NCI-H446 treated with DMSO at 0.1 percent for 48 hours (cell line): Measurements from ENCODE around the gene SPTBN2.
A peak's percentile ranks its signal among the peaks of the same experiment; 100 is the strongest.

Source experiments
- DNase-seq: peaks from one replicate; lab custom pipeline; 2025; lab: John Stamatoyannopoulos, UW

Gene SPTBN2

DNA sequence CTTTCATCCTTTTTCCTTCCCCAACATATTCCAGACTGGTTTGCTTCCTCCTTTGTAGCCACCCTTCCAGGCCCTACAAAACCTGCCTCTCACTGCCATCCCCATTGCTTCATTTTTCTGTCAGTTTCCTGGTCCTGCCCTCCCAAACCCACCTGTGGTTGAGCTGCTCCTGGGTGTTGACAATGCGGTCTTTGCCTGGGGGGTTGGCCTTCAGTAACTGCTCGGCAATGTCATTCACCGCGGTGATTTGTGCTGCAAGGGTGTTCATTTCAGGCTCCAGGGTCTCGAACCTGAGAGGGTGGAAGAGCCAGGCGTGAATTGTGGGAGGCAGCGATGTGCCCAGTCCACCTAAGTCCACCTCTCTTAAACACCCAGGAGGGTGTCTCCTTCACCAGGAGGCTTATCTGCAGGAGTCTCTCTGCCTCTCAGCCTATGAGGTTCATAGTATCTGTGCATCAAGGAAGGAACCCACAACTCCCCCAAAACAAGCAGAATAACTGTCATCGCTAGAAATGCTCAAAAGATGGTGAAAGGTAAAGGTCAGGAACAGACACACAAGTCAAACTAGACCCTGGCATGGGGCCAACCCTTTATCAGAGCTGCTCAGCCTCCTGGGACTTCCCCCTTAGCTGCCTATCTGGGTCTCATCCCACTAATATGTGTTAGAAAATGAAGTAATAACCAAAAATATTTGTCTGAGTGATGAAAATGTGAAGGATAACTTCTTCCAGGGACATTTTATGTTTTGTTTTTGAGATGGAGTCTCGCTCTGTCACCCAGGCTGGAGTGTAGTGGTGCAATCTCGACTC, 27.4 kb downstream of the SPTBN2 start:
- DNase-seq = no peak

DNA sequence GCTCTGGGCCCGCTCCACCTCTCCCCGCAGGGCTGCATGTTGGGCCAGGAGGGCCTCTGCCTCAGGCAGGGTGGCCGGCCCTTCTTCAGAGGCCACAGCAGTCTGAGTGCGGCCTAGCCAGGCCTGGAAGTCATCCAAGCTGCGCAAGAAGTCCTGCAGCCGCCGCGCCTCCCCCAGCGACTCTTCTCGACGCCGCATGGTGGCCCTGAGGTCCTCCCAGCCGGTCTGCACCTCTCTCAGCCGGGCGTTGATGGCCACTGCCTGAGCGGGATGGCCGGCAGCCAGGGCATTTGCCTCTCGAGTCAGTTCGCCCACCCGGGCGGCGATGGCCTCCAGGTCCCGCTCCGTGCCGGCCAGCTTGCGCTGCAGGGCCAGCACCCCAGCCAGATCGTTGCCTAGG, 28.3 kb downstream of the SPTBN2 start:
- no peak for DNase-seq

DNA sequence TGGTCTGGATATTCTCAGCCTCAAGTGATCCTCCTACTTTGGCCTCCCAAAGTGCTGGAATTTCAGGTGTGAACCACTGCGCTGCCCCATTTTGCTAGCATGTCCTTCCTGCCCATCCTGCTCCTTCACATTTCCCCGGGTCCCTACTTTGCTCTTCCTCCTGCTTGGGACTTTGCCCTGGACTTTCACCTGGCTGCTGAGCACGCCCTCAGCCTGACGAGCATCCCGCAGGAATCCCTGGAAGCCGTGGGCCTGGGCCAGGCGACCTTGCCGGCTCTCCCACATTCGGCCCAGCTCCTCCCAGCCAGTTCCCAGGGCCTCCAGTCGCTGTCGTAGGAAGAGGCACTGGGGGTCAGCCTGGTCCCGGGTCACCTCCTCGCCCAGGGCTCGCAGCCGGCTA, 28.7 kb downstream of the SPTBN2 start:
- no peak for DNase-seq

DNA sequence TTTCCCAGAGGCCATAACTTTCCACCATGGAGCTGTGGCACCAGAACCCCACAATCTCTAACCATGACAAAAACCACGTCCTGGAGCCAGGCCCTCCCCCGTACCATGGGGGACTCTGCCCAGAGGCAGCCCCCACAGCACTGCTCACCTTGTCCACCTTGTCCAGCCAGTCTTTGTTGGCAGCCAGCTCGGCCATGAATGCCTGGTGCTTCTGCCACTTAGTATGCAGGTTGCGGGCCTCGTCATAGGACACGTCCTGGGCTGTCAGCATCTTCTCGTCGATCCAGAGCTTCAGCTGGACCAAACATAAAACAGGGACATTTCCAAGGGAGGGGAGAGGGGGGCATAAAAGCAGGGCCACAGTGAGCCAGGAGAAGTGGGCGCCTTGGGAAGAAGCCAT, 30.5 kb downstream of the SPTBN2 start:
- no peak for DNase-seq

DNA sequence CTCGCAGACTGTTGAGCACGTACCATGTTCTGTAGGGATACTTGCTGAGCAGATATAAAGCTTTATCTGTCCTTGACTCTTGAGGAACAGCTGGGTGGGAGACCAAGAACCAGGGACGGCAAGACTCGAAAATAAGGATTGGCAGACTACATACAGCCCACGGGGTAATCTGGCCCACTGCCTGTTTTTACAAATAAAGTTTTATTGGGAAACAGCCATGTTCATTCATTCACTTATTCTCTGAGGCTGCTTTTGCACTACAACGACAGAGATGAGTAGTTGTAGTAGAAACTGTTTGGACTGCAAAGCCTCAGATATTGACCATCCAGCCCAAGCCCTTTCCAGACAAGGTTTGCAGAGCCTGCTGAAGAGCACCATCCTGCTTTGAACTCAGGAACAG, 31.0 kb downstream of the SPTBN2 start:
- no peak for DNase-seq

DNA sequence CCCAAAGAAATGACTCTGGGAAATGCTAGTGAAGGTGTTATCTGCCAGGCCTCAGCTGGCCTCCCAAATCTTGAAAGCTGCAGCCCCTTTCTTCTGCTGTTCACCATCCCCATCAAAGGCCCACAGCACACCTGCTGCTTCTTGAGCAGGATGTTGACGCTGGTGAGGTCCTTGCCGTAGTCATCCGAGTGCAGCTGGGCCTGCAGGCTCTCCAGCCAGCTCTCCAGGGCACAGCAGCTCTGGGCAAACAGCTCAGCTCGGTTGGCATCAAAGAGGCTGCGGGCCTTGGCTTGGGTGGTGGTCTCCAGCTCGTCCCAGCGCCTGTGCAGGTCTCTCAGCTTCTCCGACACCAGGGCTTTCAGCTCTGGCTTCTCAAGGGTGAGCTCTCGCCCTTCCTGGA, 32.9 kb downstream of the SPTBN2 start:
- no peak for DNase-seq

DNA sequence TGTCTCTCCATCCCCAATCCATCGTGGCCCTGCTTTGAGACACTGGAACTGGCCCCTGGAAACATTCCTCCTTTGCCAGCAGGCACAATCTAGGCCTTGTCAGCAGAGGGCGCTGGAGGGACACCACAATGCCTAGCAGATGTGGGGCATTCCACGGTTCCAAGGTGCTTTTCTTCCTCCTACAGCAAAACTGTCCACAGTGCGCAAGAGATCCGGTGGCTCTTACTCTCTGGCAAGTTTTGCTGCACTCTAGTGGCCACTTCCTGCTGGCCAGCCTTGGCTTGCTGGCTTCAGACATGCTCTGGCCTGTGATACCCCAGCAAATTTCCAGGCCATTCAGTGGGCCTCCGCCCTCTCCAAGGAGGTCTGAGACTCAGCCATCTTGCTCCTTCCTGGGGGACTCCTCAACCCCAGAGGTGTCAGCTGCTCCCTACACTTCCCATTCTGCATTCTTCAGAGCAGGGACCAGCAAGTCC, 34.2 kb downstream of the SPTBN2 start:
- DNase-seq = peak; percentile 46

DNA sequence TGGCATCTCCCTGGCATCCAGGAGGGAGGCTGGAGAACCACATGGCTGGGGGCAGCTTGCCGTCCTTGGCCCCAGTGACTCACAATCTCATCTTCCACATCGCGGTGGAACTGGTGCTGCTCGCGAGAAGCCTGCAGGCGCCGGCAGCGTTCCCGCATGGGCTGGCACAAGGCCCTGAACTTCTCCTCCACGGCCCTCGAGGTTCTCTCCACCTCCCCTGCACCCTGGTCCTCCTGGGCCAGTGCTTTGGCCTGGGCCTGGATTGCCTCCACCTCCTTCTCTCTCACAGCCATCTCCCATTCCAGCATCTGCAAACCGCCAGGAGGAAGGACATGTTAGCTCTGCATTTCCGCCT, 35.0 kb downstream of the SPTBN2 start:
- DNase-seq = no peak

DNA sequence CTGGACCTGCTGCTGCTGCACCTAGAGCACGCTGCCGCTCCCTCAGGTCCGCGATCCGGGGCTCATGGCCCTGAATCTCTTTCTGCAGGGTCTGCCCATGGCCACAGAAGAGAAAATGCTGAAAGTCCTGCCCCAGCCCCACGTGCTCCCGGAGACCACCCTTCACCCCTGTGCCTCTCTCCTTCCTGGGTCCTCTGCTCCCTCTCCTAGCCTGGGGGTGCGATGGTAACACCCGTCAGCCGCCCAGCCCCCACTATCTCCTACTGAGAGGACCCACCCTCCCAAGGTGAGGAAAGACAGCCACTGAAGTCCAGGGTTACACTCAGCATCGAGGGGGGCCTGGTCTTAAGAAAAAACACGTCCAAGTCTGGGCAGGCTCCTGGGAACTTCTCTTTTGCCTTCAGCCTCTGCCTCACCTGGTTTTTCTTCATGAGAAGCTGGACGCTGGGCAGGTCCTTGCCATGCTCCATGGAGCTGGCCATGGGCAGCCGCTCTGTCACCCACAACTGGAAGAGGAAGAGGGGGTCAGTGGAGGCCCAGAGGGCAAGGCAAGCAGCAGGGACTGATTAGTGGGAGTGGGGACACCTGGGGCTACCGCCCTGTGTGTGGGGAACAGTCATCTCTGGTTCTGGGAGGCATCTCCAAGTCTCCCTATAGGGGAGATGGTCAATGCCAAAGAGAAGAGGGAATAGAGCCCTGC, 35.5 kb downstream of the SPTBN2 start:
- DNase-seq = no peak

DNA sequence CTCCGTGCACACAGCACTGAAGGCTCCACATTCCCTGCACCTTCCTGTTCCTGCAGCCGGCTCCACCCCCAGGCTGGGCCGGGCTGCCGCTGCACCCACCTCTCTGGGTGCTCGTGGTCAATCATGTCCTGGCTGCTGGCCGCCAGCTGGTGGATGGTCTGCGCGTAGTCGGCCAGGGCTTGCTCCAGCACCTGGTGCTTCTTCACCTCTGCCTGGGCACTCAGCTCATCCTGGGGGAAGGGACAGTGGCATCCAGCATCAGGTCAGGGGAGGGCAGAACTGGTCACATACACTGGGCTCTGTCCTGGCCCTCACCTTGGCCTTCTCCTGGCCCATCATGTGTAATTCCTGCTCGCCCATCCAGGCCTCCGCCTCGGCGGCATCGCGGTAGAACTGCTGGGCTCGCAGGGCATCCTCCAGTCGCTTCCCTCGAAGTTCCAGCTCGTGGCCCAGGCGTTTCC, 36.1 kb downstream of the SPTBN2 start:
- no peak for DNase-seq

DNA sequence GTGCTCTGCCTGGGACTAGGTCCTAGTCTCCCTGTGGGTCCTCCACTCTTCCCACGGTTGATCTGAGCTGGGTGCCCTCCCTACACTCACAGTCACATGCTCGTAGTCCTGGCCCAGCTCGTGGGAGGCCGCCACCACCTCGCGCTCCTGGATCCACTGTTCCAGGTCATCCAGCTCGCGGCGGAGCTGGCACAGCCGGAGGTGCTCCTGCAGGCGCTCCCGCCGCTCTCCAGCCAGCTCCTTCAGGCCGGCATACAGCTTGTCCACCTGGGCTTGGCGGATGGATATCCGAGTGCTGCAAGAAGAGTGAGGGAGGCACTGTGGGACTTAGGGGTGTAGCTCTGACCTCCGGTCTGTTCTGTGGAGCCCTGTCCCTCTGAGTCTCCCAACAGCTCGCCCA, 36.6 kb downstream of the SPTBN2 start:
- no peak for DNase-seq

DNA sequence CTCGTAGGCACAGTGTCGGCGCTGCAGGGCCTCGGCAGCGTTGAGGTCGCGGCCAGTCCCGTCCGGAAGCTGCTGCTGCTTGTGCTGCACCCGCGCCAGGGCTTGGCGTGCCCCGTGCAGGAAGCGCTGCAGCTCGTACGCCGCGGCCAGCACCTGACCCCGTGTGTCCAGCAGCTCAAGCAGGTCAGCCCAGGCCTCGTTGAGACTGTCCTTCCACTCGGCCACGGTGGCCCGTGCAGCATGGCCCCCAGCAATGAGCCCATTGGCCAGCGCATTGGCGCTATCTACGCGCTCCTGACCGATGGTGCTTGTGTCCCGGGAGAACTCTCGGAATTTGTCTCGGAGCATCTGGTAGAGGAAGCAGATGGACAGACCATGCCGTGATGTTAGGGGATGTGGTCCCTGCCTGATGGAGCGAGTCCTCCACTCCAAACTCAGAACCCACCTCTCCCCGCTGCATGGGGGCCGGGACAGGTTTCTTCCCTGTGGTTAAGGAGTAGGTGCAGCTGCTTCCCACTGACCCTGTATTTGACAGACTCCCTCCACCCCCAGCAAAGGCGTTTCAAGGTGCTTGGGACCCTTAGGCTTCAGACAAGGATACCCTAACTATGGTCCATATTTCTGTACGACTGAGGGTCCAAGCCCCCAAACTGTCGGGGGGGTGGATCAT, 37.6 kb downstream of the SPTBN2 start:
- no peak for DNase-seq

DNA sequence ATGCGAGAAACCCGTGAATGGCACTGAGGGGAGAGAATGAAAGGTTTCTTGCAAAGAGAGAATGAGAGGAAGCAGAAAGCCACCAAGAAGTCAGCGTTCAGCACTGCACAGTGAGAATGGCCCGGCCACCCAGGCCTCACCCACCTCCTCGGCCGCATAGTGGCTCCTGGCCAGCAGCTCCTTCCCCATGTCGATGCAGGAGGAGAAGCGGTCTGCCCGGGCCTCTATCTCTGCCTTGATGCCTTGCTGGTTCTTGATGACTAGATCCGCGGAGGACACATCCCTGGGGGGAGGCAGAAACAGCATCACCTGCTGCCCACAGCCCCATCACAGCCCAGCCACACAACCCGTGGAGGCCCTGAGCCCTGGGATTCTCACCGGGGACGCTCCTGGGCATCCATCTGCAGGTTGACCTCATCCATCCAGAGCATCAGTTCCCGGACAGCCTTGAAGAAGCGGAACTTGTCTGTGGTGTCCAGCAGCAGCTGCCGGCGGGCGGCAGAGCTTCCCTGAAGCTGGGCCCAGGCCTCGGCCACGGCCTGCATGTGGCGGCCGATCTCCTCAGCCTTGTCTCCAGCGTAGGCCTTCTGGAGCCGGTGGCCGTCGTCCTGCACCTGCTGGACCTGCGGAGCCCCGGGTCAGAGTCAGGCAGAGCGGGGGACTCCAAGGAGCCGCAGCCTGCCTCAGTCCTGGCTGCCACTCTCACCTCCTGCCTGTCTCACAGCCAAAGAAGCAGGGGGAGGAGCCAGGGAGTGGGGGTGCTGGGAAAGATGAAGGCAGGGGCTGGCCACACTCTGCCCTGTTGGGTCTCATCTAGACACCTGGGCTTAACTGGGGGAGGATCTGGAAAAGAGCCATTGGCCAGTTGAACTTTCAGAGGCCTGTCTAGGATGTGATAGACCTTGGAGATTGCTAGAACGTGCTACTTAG, 39.1 kb downstream of the SPTBN2 start:
- DNase-seq = no peak

DNA sequence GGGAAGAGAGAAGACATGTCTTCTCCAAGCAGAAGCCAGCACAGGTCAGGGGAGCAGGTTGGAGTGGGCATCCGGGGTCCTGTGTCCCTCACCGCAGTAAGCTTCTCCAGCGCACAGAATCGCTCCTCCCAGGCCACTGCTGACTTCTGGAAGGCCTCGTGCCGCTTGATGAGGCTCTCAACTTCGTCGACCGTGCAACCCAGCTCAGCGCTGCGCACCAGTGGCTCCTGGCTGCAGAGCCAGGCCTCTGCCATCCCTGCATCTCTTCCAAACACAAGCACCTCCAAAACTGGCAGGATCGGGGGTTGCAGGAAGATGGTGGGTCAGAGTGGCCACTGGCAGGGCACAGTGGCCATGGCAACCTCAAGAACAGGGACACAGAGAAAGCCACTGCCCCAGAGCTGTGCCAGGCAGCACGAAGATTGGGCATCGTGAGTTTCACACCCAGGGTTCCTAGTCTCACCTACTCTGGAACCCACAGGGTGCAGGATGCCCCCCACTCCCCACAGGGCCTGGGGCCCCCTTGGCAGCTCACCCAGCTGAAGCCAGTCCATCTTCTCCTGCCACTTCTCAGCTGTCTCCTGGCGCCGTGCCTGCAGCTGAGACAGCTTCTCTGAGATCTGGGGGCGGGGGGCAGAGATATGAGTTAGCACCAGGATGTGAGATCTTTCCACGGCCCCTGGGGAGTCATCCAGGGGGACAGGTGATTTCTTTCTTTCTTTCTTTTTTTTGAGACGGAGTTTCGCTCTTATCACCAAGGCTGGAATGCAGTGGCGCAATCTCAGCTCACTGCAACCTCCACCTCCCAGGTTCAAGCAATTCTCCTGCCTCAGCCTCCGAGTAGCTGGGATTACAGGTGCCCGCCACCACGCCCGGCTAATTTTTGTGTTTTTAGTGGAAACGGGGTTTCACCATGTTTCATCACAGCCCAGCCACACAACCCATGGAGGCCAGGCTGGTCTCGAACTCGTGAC, 40.2 kb downstream of the SPTBN2 start:
- no peak for DNase-seq

DNA sequence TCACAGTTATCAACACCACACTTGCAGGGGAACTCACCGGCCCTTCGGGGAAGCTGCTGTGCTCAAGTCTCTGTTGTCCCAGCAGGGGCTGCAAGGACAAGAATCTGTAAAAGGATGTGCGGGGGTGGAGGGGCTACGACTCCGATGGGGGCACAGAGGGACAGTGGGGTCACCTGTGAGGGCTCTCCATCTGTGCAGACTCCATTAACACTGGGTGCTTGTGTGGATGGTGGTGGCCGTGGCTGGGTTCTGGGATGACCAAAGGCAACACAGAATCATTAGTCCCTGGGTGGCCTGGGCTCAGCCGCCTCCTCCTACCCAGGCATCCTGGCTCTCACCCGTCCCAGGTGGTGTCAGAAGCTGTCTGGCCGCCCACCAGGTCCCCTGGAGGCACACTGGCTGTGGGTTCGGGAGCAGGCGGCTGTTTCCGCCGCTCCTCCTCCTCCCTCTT, 41.2 kb downstream of the SPTBN2 start:
- DNase-seq = no peak

DNA sequence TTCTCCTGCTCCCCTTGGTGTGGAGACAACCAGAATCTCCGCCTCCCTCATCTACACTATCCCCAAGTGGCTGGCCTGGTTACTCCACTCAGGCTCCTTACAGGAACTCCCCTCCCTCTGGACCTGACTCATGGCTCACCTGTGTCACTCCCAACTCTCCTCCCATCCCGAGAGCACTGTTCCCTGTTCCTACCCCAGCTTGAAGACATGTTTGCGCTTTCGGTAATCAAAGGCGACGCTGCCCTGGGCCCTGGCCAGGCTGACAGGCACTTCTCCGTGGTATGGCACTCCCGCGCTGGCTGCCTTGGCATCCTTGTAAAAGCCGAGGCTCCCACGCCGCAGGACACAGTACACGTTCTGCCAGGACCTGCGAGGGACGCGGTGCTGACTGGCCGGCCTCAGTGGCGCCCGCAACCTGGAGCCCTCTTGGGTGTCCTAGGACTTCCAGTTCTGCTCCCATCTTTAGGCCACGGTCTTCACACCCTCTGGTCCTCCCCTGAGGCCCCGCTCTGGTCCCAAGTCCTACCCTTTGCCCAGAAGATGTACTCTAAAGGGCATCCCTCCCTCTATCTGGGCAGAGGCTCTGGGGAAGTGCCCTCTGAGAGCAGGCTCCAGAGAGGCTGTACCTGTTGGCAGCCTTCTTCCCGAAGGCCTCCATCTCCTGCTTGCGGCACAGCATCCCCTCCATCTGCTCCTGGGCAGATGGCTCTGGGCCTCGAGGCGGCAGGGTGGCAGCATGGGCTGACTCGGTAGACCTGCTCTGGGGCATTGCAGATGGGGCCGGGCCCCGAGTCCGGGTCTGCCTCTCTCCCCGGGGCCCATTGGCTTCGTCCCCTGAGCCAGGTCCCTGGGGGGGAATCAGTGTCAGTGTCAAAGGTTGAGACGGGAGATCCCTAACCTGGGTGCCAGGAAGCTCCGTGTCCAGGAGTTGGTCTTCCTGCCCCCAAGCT, 41.9 kb downstream of the SPTBN2 start:
- no peak for DNase-seq

DNA sequence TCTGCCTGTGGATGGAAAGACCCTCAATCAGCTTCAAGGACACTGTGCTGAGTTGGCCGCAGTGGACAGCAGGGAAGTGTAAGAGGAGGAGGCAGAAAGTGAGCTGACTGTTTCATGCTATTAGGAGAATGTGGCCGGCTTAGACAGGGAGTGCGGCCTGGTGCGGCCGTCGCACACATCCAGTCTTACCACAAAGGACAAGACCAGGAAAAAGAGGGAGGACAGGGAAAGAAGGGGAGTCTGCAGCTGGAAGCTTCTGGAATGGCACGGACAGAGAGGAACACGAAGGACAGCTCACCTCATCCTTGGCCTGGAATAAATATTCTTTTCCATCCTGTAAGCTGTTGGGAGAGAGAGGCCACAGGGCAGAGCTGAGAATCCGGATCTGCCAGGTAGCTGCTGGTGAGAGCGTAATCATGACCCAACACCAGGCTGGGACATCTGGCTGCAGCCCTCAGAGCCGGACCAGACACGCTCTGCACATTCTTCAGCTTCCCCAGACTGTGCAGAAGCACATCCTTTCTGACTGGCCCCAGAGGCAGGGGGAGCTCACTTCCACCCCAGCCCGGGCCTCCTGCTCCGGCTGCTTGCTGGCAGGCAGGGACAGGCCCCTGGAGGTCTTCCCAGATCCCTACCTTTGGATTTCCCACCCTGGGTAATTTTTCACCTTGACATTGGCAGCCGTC, 42.8 kb downstream of the SPTBN2 start:
- no peak for DNase-seq

DNA sequence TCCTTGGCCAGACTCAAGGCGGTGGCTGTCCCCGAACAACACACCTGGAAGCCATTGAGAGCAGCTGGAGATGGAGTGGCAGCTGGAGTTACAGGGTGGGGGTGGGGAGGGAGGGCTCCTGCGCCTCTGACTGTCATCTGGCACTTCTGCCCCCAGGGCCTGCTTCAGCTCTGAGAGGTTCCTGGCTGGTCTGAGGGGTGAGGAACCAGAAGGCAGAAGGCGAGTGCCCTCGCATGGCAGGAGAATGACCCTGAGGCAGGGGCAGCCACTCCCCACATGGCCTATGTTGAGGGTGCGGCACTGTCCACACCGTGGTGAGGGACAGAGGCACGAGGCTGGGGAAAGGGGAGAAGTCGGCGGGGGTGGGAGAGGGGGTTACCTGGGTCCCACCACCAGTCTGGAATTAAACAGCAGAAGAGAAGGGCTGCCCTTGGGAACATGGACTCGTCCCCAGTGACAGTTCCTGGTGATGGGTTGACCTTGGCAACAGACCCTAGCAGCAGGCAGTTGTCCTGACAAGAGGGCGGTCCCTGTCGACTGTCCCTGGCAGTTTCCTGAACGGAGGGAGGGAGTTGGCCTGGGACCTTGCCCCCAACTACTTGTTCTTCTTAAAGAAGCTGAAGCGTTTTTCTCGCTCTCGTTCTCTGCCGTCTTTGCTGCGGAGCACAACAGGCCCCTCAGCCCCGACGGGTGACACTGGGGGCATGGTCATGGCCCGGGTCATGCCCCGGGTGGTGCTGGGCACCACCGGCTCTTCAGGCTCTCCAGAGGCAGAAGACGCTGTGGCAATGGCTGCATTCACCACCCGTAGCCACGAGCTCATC, 43.5 kb downstream of the SPTBN2 start:
- DNase-seq = no peak
